ENCODE data around the gene MAGI3. TPM values are rescaled to one million over a fixed set of nuclear protein-coding genes. Genes with fewer than 3 reads are reported as not detected.
A peak's percentile ranks its signal among the peaks of the same experiment; 100 is the strongest.

The MAGI3 gene
- polyA plus RNA-seq, 2 of the 4 experiments (the other 2 are of a cell fraction), result 3.8 to 7.9 TPM

DNA sequence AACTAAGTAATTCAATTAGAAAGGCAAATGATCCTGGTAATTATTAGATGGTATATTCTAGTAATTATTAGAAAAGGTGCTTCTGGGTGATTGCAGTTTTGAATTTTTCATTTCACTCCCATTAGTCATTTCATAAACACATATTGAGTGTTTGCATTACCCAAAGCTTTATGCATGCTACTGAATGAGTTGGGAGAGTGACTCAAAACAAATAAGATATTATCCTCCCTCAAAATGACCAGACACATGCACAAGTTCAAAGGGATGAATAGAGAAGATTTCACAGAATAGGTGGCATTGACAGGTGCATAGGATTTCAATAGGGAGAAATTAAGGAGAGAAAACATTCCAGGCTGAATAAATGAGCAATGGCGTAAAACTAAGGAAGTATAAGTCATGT, 284.3 kb downstream of the MAGI3 start:
- POLR2A ChIA-PET, result no interaction called here
- ATAC-seq, result peak; percentile 70 to 78; a peak in 4 of 6 replicates
- peak; percentile 36 to 51 for DNase-seq (ENCODE audit: low read depth in 1 of 2, low spot score in 1 of 2)
- H3K9me3 ChIP-seq, result no peaks in the 10 kb centered on the region
- no peak overlapping the region for H3K4me3 ChIP-seq
- no peak for TF ChIP-seq KDM1A (IDR thresholded peaks at IDR 0.05; ENCODE audit: low read depth)
- TF ChIP-seq, protein P1, sequence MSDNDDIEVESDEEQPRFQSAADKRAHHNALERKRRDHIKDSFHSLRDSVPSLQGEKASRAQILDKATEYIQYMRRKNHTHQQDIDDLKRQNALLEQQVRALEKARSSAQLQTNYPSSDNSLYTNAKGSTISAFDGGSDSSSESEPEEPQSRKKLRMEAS (IDR thresholded peaks at IDR 0.05), result peak; percentile 52; the same call in 1 of the 2 replicates
- TF ChIP-seq HDAC2 (IDR thresholded peaks at IDR 0.05), result no peak
- TF ChIP-seq, protein P2, sequence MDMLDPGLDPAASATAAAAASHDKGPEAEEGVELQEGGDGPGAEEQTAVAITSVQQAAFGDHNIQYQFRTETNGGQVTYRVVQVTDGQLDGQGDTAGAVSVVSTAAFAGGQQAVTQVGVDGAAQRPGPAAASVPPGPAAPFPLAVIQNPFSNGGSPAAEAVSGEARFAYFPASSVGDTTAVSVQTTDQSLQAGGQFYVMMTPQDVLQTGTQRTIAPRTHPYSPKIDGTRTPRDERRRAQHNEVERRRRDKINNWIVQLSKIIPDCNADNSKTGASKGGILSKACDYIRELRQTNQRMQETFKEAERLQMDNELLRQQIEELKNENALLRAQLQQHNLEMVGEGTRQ (IDR thresholded peaks at IDR 0.05), result no peak
- TF ChIP-seq, protein P3, sequence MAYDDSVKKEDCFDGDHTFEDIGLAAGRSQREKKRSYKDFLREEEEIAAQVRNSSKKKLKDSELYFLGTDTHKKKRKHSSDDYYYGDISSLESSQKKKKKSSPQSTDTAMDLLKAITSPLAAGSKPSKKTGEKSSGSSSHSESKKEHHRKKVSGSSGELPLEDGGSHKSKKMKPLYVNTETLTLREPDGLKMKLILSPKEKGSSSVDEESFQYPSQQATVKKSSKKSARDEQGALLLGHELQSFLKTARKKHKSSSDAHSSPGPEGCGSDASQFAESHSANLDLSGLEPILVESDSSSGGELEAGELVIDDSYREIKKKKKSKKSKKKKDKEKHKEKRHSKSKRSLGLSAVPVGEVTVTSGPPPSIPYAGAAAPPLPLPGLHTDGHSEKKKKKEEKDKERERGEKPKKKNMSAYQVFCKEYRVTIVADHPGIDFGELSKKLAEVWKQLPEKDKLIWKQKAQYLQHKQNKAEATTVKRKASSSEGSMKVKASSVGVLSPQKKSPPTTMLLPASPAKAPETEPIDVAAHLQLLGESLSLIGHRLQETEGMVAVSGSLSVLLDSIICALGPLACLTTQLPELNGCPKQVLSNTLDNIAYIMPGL (CRISPR knock-in tag; IDR thresholded peaks at IDR 0.05; ENCODE audit: borderline replicate concordance), result no peak
- no peak for TF ChIP-seq NPAS2 (CRISPR knock-in tag; IDR thresholded peaks at IDR 0.05; ENCODE audit: borderline replicate concordance)
- no peak for TF ChIP-seq CHD2 (IDR thresholded peaks at IDR 0.05; ENCODE audit: low read length, partially characterized antibody)
- TF ChIP-seq RARB (CRISPR knock-in tag; IDR thresholded peaks at IDR 0.05), result no peak
- no peak for TF ChIP-seq MYC (IDR thresholded peaks at IDR 0.05; ENCODE audit: borderline replicate concordance, low read length)
- no peak for TF ChIP-seq CBX8 (IDR thresholded peaks at IDR 0.05)
- TF ChIP-seq, protein P4, sequence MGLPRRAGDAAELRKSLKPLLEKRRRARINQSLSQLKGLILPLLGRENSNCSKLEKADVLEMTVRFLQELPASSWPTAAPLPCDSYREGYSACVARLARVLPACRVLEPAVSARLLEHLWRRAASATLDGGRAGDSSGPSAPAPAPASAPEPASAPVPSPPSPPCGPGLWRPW (IDR thresholded peaks at IDR 0.05), result no peak
- TF ChIP-seq PHF8 (IDR thresholded peaks at IDR 0.05; ENCODE audit: borderline replicate concordance, low read depth), result no peak
- TF ChIP-seq RAD21 (conservative IDR thresholded peaks at IDR 0.05 in 1 of 2, IDR thresholded peaks at IDR 0.05 in 1 of 2), result no peak
- no peak for TF ChIP-seq RCOR1 (IDR thresholded peaks at IDR 0.05; ENCODE audit: low read depth, low read length)
- peak; percentile 88; the same call in 1 of the 2 replicates for TF ChIP-seq GATA3 (IDR thresholded peaks at IDR 0.05; ENCODE audit: borderline replicate concordance)
- peak; percentile 80 for TF ChIP-seq FOSL2 (IDR thresholded peaks at IDR 0.05)
- peak; percentile 90 for TF ChIP-seq FOSL2 (CRISPR knock-in tag; IDR thresholded peaks at IDR 0.05)
- TF ChIP-seq EP300 (IDR thresholded peaks at IDR 0.05), result peak in 1 of 2 experiments; percentile 26; a peak in 1 of 5 replicates
- no peak for TF ChIP-seq HEYL (CRISPR knock-in tag; IDR thresholded peaks at IDR 0.05)
- no peak for TF ChIP-seq POLR2AphosphoS2 (conservative IDR thresholded peaks at IDR 0.05; ENCODE audit: low read length)
- no peak for TF ChIP-seq MAFK (IDR thresholded peaks at IDR 0.05; ENCODE audit: partially characterized antibody)
- no peak for TF ChIP-seq ZFP36 (IDR thresholded peaks at IDR 0.05; ENCODE audit: borderline replicate concordance, partially characterized antibody)
- TF ChIP-seq SMC3 (IDR thresholded peaks at IDR 0.05), result no peak
- TF ChIP-seq, protein P5, sequence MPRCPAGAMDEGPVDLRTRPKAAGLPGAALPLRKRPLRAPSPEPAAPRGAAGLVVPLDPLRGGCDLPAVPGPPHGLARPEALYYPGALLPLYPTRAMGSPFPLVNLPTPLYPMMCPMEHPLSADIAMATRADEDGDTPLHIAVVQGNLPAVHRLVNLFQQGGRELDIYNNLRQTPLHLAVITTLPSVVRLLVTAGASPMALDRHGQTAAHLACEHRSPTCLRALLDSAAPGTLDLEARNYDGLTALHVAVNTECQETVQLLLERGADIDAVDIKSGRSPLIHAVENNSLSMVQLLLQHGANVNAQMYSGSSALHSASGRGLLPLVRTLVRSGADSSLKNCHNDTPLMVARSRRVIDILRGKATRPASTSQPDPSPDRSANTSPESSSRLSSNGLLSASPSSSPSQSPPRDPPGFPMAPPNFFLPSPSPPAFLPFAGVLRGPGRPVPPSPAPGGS (IDR thresholded peaks at IDR 0.05), result no peak
- TF ChIP-seq, protein P6, sequence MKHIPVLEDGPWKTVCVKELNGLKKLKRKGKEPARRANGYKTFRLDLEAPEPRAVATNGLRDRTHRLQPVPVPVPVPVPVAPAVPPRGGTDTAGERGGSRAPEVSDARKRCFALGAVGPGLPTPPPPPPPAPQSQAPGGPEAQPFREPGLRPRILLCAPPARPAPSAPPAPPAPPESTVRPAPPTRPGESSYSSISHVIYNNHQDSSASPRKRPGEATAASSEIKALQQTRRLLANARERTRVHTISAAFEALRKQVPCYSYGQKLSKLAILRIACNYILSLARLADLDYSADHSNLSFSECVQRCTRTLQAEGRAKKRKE (CRISPR knock-in tag; IDR thresholded peaks at IDR 0.05; ENCODE audit: low read depth), result no peak
- TF ChIP-seq JUN (IDR thresholded peaks at IDR 0.05), result no peak; a peak in 1 of 5 replicates
- TF ChIP-seq, protein P7, sequence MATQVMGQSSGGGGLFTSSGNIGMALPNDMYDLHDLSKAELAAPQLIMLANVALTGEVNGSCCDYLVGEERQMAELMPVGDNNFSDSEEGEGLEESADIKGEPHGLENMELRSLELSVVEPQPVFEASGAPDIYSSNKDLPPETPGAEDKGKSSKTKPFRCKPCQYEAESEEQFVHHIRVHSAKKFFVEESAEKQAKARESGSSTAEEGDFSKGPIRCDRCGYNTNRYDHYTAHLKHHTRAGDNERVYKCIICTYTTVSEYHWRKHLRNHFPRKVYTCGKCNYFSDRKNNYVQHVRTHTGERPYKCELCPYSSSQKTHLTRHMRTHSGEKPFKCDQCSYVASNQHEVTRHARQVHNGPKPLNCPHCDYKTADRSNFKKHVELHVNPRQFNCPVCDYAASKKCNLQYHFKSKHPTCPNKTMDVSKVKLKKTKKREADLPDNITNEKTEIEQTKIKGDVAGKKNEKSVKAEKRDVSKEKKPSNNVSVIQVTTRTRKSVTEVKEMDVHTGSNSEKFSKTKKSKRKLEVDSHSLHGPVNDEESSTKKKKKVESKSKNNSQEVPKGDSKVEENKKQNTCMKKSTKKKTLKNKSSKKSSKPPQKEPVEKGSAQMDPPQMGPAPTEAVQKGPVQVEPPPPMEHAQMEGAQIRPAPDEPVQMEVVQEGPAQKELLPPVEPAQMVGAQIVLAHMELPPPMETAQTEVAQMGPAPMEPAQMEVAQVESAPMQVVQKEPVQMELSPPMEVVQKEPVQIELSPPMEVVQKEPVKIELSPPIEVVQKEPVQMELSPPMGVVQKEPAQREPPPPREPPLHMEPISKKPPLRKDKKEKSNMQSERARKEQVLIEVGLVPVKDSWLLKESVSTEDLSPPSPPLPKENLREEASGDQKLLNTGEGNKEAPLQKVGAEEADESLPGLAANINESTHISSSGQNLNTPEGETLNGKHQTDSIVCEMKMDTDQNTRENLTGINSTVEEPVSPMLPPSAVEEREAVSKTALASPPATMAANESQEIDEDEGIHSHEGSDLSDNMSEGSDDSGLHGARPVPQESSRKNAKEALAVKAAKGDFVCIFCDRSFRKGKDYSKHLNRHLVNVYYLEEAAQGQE (IDR thresholded peaks at IDR 0.05), result no peak
- peak; percentile 53; the same call in 1 of the 2 replicates for TF ChIP-seq FOXS1 (CRISPR knock-in tag; IDR thresholded peaks at IDR 0.05)
- peak in 1 of 2 experiments; percentile 48; a peak in 1 of 4 replicates for TF ChIP-seq CEBPB (IDR thresholded peaks at IDR 0.05)
- TF ChIP-seq CBX2 (IDR thresholded peaks at IDR 0.05; ENCODE audit: borderline replicate concordance, low read depth), result no peak
- no peak for TF ChIP-seq NR3C1 (IDR thresholded peaks at IDR 0.05)
- TF ChIP-seq SREBF2 (IDR thresholded peaks at IDR 0.05), result no peak
- TF ChIP-seq JUNB (IDR thresholded peaks at IDR 0.05), result peak; percentile 87
- peak overlapping the region in 1 of 2 experiments; percentile 62; a peak in 3 of 6 replicates for H3K27ac ChIP-seq
- peak overlapping the region; percentile 61 for H3K4me2 ChIP-seq
- peaks cover 43% of the 10 kb centered on the region for H3K4me1 ChIP-seq
- CTCF ChIA-PET, result interaction anchor here (0.6 to 1.9 kb wide), 2 partner anchors 181 to 221 kb away, joined by 3 to 5 read pairs; no protein-coding TSS in a partner anchor
- FAIRE-seq, result peak; percentile 36
- WGBS (ENCODE audit: missing lambda C conversion rate), result 54% methylated on average over 1 of the region's 1 CpG

Data from A549 (cell line).